Osteoblast (primary cell): Measurements from ENCODE around the gene EPHB4. TPM values are rescaled to one million over a fixed set of nuclear protein-coding genes. Genes with fewer than 3 reads are reported as not detected.
"Not testable (repeated sequence)": the region's sequence is repeated elsewhere in the genome, so short reads cannot be mapped to it uniquely, and the experiment has no call there.

Experiments
- DNase-seq: peaks from one replicate; pipeline ENCODE4 v3.0.0; 2011; ENCODE audit warnings: low spot score, mixed read lengths; ENCODE audit not compliant: insufficient read length; ENCODE audit errors: missing footprints
- H2AFZ ChIP-seq: 2 replicates; pipeline ENCODE4 v1.6.0; 2011; ENCODE audit warnings: mild to moderate bottlenecking, low read length
- H3K27ac ChIP-seq: 2 replicates; pipeline ENCODE4 v1.5.1; 2011; ENCODE audit warnings: mild to moderate bottlenecking, low read depth, low read length, moderate library complexity
- H3K27me3 ChIP-seq: 2 replicates; pipeline ENCODE4 v1.6.0; 2012; ENCODE audit warnings: mild to moderate bottlenecking, control low read depth, inconsistent platforms, low read length, moderate library complexity; ENCODE audit not compliant: insufficient read depth
- H3K36me3 ChIP-seq: 2 replicates; pipeline ENCODE4 v1.5.1; 2011; ENCODE audit warnings: mild to moderate bottlenecking, low read length, control low read depth, moderate library complexity; ENCODE audit not compliant: insufficient read depth
- H3K4me1 ChIP-seq: 2 replicates; pipeline ENCODE4 v1.5.1; 2011; ENCODE audit warnings: mild to moderate bottlenecking, low read length, control low read depth, moderate library complexity; ENCODE audit not compliant: insufficient read depth
- H3K4me2 ChIP-seq: 2 replicates; pipeline ENCODE4 v1.6.0; 2011; ENCODE audit warnings: mild to moderate bottlenecking, low read length; ENCODE audit not compliant: insufficient read depth
- H3K4me3 ChIP-seq: fragments of 200-600 bp; sonication (generic); 3 replicates; pipeline ENCODE4 v1.5.1; 2012; ENCODE audit warnings: mild to moderate bottlenecking, low read length, inconsistent platforms; ENCODE audit not compliant: insufficient read depth
- H3K79me2 ChIP-seq: 2 replicates; pipeline ENCODE4 v1.6.0; 2012; ENCODE audit warnings: mild to moderate bottlenecking, low read length, control low read depth, inconsistent platforms; ENCODE audit not compliant: insufficient read depth
- H3K9me3 ChIP-seq: 2 replicates; pipeline ENCODE4 v1.5.1; 2011; ENCODE audit warnings: low read depth, low read length, control low read depth
- H4K20me1 ChIP-seq: 2 replicates; pipeline ENCODE4 v1.6.0; 2012; ENCODE audit warnings: mild to moderate bottlenecking, low read length, control low read depth; ENCODE audit not compliant: insufficient read depth
- CTCF ChIP-seq: IDR thresholded peaks from 2 replicates; pipeline ENCODE4 v1.5.1; 2011; ENCODE audit warnings: mild to moderate bottlenecking, low read depth, low read length, moderate library complexity; ENCODE audit errors: extremely low read depth
- total RNA-seq: library from RNA; depleted of rRNA; stranded (reverse); fragments of >200 nt; gene quantifications from 2 replicates; pipeline ENCODE4 v1.2.3, GENCODE V29; 2012

EPHB4 gene
- total RNA-seq, 1 donor: 47.0 TPM

DNA sequence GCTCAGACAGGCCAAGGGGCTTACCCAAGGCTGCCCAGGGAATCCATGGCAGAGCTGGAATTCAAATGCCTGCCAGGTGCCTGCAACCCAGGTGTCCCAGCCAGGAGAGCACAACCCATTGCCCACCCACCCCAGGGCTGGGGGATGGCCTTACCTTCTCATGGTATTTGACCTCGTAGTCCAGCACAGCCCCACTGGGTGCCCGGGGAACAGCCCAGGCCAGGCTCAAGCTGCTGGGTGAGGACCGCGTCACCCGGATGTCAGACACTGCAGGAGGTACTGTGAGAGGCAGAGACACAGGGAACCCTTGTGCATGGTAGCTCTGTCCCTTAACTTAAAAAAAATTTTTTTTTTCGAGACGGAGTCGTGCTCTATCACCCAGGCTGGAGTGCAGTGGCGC lies 9.0 kb downstream of the EPHB4 start:
- peaks cover 8% of the 10 kb centered on the region for H3K36me3 ChIP-seq
- no peak overlapping the region for H2AFZ ChIP-seq
- peak; percentile 27 for DNase-seq
- no peaks in the 10 kb centered on the region for H3K4me1 ChIP-seq
- no peak overlapping the region for H3K4me3 ChIP-seq
- no peaks in the 10 kb centered on the region for H3K79me2 ChIP-seq
- no peaks in the 10 kb centered on the region for H3K9me3 ChIP-seq
- no peaks in the 10 kb centered on the region for H3K27me3 ChIP-seq
- H4K20me1 ChIP-seq: no peaks in the 10 kb centered on the region
- H3K27ac ChIP-seq: no peak overlapping the region
- TF ChIP-seq CTCF: no peak
- no peak overlapping the region for H3K4me2 ChIP-seq

- Histone ChIP-seq H2AFZ (no peak overlapping the region), H4K20me1 (no peaks in the 10 kb centered on the region), H3K27ac (no peak overlapping the region), H3K4me2 (no peak overlapping the region), H3K79me2 (no peaks in the 10 kb centered on the region), H3K36me3 (peaks cover 8% of the 10 kb centered on the region), H3K4me3 (no peak overlapping the region), H3K9me3 (no peaks in the 10 kb centered on the region), H3K4me1 (no peaks in the 10 kb centered on the region), H3K27me3 (no peaks in the 10 kb centered on the region)
- peak; percentile 81 for DNase-seq
- no peak for TF ChIP-seq CTCF
These were observed 10.2 kb downstream of the EPHB4 start for GRCh38 chr7:100817097-100817496.

- peak; percentile 48 for DNase-seq
- H3K4me1 ChIP-seq, H3K27me3 ChIP-seq, H3K79me2 ChIP-seq, H3K27ac ChIP-seq, H4K20me1 ChIP-seq, H2AFZ ChIP-seq, H3K4me2 ChIP-seq, H3K36me3 ChIP-seq, H3K4me3 ChIP-seq, H3K9me3 ChIP-seq: not testable (repeated sequence)
These were observed 10.8 kb downstream of the EPHB4 start for GRCh38 chr7:100816515-100816914.

GRCh38 chr7:100812729-100813128 lies 14.6 kb downstream of the EPHB4 start:
- no peak for TF ChIP-seq CTCF
- no peak overlapping the region for H3K4me3 ChIP-seq
- no peaks in the 10 kb centered on the region for H3K4me1 ChIP-seq
- H3K79me2 ChIP-seq: no peaks in the 10 kb centered on the region
- no peaks in the 10 kb centered on the region for H4K20me1 ChIP-seq
- no peak for DNase-seq
- peaks cover 12% of the 10 kb centered on the region for H3K36me3 ChIP-seq
- no peak overlapping the region for H3K4me2 ChIP-seq
- no peaks in the 10 kb centered on the region for H3K27me3 ChIP-seq
- no peak overlapping the region for H3K27ac ChIP-seq
- H2AFZ ChIP-seq: no peak overlapping the region
- H3K9me3 ChIP-seq: no peaks in the 10 kb centered on the region
